Erythroblast (primary cell): Measurements from ENCODE around the gene TLR2.

Experiments
- GATA1 ChIP-seq: IDR thresholded peaks from 2 replicates; pipeline ENCODE4 v1.6.1; 2011; ENCODE audit warnings: low read depth, mild to moderate bottlenecking, control low read depth, low read length, moderate library complexity
- POLR2A ChIP-seq: IDR thresholded peaks from 2 replicates; pipeline ENCODE4 v1.6.1; 2011; ENCODE audit warnings: mild to moderate bottlenecking, low read length

DNA sequence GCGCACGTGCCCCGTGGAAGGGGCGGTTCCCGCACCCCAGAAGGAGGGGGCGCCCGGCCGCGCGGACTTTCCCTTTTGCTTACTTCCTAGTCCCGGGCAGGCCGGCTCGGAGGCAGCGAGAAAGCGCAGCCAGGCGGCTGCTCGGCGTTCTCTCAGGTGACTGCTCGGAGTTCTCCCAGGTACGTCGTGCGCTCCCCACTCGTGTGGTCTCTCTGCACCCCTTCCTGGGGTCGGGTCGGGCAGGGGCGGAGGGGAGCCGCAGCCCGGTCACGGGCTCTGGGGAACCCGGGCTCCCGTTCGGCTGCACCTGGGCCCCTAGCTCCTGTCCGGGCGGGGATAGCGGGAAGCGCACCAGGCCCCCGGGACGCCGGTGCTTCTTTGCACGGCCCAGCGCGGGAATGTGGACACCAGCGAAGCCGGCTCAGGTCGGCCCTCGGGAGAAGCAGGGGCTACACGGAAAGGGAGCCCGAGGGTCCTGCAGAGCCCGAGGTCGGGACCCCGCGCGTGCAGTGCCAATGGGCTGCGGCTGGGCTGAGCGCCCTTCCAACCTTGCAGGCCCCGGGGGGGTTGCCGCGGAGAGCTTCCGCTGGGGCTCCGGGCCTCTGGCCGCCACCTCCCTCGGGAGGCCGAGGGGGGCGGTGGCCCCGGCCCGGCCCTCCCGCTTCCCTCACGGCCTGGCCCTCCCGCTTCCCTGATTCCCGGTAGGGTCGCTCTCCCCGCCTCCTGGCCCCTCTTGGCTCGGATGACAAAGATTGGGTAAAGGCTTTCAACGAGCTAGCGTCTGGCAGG, at the start of gene TLR2:
- TF ChIP-seq POLR2A (no peak), GATA1 (no peak)
